GM12864 (cell line): ENCODE results near the gene SCT.

Experiments used
- DNase-seq: peaks from one replicate; pipeline ENCODE4 v3.0.0-alpha.2; 2011; ENCODE audit warnings: low read depth
- H3K4me3 ChIP-seq: 2 replicates; pipeline ENCODE4 v1.5.1; 2011; ENCODE audit warnings: mild to moderate bottlenecking, low read depth, low read length, control low read depth
- TF ChIP-seq, protein P1 (sequence below): IDR thresholded peaks from 2 replicates; pipeline ENCODE4 v1.5.1; 2011; ENCODE audit warnings: low read depth, mild to moderate bottlenecking, moderate library complexity, low read length, control low read depth, inconsistent platforms; ENCODE audit errors: missing control alignments

The SCT gene

DNA sequence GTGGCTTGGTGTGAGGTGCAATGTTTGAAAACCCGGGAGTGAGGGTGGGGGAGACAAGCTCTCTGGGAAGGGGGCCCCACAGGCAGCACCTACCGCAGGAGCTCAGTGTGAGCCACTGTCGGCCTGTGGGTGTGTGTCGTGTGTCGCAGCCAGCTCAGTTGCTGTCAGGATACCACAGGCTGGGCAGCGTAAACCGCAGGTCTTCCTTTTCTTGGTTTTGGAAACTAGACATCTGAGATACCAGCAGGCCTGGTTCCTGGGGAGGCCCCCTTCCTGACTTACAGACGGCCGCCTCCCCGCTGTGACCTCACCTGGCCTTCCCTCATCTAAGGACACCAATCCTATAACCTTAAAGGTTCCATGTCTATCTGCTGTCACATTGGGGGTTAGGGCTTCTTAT lies 30.6 kb downstream of the SCT start:
- DNase-seq = no peak
- TF ChIP-seq, protein P1, sequence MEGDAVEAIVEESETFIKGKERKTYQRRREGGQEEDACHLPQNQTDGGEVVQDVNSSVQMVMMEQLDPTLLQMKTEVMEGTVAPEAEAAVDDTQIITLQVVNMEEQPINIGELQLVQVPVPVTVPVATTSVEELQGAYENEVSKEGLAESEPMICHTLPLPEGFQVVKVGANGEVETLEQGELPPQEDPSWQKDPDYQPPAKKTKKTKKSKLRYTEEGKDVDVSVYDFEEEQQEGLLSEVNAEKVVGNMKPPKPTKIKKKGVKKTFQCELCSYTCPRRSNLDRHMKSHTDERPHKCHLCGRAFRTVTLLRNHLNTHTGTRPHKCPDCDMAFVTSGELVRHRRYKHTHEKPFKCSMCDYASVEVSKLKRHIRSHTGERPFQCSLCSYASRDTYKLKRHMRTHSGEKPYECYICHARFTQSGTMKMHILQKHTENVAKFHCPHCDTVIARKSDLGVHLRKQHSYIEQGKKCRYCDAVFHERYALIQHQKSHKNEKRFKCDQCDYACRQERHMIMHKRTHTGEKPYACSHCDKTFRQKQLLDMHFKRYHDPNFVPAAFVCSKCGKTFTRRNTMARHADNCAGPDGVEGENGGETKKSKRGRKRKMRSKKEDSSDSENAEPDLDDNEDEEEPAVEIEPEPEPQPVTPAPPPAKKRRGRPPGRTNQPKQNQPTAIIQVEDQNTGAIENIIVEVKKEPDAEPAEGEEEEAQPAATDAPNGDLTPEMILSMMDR = no peak
- H3K4me3 ChIP-seq = no peak overlapping the region

DNA sequence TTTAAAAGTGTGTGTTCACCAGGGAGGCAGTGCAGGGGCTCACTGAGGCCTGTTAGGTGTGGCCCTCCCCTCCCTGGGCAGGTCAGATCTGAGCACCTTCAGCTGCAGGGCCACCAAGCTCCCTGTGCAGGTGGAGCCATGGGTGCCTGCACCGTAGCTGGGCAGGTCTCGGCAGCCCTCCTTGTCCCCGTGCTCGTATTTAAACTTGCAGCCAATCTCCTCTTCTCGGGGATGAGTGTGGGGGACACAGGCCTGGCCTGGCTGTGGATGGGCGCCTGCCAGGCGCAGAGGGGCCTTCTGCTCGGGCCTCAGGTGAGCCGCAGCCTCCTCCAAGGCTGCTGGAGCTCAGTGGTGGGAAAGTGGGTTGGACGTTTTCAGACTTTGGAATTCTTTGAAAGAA lies 31.6 kb downstream of the SCT start:
- TF ChIP-seq, protein P1 = no peak
- DNase-seq = no peak
- H3K4me3 ChIP-seq = no peak overlapping the region

DNA sequence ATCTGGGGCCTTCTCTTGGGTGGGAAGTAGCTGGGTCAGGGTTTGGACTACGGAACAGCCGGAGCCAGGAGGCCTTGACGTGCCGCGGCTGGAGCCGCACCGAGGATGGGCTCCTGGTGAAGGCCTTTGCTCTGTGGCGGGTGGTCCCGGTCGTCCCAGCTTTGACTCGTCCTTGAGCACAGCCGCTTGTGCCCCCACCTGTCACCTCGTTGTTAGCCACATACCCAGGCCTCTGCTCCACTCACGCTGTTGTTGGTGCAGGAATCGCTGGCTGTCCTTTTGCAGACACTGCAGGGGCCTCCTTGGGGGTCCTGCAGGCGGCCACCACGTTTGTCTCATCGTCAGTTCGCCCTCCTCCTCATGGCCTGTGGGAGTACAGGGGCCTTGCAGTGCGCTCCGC lies 33.6 kb downstream of the SCT start:
- H3K4me3 ChIP-seq = no peak overlapping the region
- TF ChIP-seq, protein P1 = no peak
- no peak for DNase-seq

DNA sequence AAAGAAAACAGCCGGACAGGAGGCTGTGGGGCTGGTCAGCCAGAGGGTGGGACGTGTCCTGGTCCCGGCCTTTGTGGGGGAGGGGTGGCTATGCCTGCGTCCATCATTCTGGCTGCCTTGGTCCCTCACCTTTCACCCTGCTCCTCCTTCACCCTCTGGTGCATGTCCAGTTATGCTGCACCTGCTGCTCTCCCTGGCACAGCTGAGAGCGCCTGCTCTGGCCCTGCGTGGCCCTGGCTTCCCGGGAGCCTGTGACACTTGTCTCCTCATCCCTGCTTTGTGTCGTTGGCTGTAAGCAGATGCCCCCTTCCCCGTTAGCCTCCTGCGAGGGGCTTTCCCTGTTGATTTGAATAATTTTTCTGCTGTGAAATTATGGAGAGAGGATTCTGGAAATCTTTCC lies 34.1 kb downstream of the SCT start:
- H3K4me3 ChIP-seq = no peak overlapping the region
- TF ChIP-seq, protein P1 = no peak
- no peak for DNase-seq

DNA sequence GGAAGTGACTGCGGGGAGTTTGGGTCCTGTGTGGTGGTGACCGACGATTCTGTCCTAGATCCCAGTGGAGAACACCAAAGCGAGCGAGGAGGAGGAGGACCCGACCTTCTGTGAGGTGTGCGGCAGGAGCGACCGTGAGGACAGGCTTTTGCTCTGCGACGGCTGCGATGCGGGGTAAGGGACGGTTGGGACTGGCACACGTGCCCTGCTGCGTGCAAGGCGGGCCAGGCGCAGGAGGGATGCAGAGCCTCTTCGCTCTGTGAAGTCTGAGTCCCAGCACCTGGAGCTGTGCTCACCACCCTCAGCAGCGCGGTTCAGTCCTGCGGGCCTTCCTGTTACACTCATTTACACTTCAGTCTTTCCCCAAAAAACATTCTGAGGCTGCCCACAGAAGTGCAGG lies 34.5 kb downstream of the SCT start:
- DNase-seq = no peak
- TF ChIP-seq, protein P1 = no peak
- no peak overlapping the region for H3K4me3 ChIP-seq

DNA sequence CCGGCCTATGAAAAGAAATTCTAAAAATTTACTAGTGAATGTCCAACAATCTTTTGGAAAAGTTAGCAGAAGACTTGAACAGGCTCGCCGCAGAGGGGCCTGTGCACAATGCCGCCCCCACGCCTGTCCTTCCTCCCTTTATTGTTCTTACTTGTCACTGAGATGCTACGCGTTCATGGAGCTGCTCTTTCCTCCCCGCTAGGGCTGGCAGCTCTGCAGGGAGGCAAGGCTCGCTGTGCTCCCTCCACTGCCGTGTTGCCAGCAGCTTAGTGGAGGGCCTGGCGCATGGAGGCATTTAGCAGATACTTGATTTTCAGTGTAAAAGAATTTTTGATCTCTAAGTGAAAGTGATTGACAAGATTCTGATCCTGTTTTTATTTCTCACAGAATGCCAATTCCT lies 36.0 kb downstream of the SCT start:
- TF ChIP-seq, protein P1 = no peak
- no peak overlapping the region for H3K4me3 ChIP-seq
- no peak for DNase-seq

DNA sequence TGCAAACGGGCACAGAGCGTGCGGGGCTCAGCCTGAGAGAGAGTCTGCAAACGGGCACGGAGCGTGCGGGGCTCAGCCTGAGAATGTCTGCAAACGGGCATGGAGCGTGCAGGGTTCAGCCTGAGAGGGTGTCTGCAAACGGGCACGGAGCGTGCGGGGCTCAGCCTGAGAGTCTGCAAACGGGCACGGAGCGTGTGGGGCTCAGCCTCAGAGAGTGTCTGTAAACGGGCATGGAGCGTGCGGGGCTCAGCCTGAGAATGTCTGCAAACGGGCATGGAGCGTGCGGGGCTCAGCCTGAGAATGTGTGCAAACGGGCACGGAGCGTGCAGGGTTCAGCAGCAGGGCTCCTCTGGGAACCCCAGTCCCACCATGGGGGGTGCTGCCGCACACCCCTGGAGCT lies 37.2 kb downstream of the SCT start:
- TF ChIP-seq, protein P1 = no peak
- H3K4me3 ChIP-seq = no peak overlapping the region
- DNase-seq = no peak
